ENCODE measurements around the gene ADCY10. TPM values are rescaled to one million over a fixed set of nuclear protein-coding genes. Genes with fewer than 3 reads are reported as not detected.

Gene ADCY10
- total and polyA plus RNA-seq, 2 donors (not counting 3 experiments of a cell fraction or from before 2014, with no cell fraction given) = not detected

DNA sequence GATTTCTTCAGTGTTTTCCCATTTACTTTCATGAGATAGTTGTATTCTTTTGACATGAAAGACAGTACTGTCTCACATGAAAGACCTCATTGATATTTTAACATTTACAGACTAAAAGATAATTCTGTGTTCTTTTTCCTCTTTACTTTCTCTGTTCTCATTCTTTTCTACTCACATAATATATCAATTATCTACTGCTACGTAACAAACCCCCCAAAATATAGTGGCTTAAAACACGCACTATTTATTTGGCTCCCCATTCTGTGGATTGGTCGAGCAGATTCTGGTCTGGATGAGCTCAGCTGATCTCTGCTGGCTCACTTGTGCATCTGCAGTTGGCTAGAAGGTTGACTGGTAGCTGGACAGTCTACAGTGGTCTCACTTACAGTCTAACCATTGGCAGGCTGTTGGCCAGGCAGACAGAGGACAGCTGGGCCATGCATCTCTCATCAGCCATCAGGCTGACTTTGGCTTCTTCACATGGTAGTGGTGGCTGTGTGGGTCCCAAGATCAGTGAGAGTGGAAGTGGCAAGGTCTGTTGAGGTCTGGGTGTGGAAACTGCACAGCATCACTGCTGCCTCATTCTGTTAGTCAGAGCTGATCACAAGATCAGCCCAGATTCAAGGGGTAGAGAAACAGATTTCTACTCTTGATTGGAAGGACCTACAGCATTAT, 128.9 kb downstream of the ADCY10 start:
- TF ChIP-seq EZH2 (IDR thresholded peaks at IDR 0.05; ENCODE audit: borderline replicate concordance, low read depth, low read length, severe bottlenecking) (no peak), JUN (IDR thresholded peaks at IDR 0.05; ENCODE audit: borderline replicate concordance, insufficient read depth, insufficient read length, low read depth) (no peak), MYC (IDR thresholded peaks at IDR 0.05; ENCODE audit: low read depth, low read length) (no peak), POLR2A (IDR thresholded peaks at IDR 0.05; ENCODE audit: low read depth, low read length) (no peak), POLR2AphosphoS5 (IDR thresholded peaks at IDR 0.05; ENCODE audit: insufficient read depth, low read depth, low read length) (no peak), GATA2 (IDR thresholded peaks at IDR 0.05; ENCODE audit: insufficient read depth, insufficient read length, low read depth, low read length) (no peak), FOS (IDR thresholded peaks at IDR 0.05; ENCODE audit: borderline replicate concordance, insufficient read depth, low read length) (no peak)
- TF ChIP-seq, protein P1, sequence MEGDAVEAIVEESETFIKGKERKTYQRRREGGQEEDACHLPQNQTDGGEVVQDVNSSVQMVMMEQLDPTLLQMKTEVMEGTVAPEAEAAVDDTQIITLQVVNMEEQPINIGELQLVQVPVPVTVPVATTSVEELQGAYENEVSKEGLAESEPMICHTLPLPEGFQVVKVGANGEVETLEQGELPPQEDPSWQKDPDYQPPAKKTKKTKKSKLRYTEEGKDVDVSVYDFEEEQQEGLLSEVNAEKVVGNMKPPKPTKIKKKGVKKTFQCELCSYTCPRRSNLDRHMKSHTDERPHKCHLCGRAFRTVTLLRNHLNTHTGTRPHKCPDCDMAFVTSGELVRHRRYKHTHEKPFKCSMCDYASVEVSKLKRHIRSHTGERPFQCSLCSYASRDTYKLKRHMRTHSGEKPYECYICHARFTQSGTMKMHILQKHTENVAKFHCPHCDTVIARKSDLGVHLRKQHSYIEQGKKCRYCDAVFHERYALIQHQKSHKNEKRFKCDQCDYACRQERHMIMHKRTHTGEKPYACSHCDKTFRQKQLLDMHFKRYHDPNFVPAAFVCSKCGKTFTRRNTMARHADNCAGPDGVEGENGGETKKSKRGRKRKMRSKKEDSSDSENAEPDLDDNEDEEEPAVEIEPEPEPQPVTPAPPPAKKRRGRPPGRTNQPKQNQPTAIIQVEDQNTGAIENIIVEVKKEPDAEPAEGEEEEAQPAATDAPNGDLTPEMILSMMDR (IDR thresholded peaks at IDR 0.05; ENCODE audit: extremely low read depth in 1 of 2, insufficient read depth in 1 of 2, low read depth in 1 of 2, low read length in 2 of 2) = no peak
- TF ChIP-seq, protein P2, sequence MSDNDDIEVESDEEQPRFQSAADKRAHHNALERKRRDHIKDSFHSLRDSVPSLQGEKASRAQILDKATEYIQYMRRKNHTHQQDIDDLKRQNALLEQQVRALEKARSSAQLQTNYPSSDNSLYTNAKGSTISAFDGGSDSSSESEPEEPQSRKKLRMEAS (IDR thresholded peaks at IDR 0.05; ENCODE audit: insufficient read depth, insufficient read length) = no peak
- H2AFZ ChIP-seq (ENCODE audit: low read depth, low read length) = no peak overlapping the region
- H3K9ac ChIP-seq (replicated peaks; ENCODE audit: extremely low read depth, insufficient read depth, low read length) = no peak overlapping the region
- no peak overlapping the region for H3K4me3 ChIP-seq (replicated peaks in 1 of 3; ENCODE audit: insufficient read depth in 1 of 3, low read depth in 1 of 3, low read length in 3 of 3)
- peaks cover 7 to 14% of the 10 kb centered on the region in 2 experiments for H3K36me3 ChIP-seq (ENCODE audit: control insufficient read depth in 2 of 2, extremely low read depth in 1 of 2, insufficient read depth in 2 of 2, low read length in 2 of 2)
- no peak for DNase-seq (ENCODE audit: low read depth, low spot score)
- ChIA-PET POLR2A (no interaction called here), CTCF (interaction anchor here (1.5 kb wide), 1 partner anchor 11 kb away, joined by 3 read pairs; no protein-coding TSS in a partner anchor)
- no peaks in the 10 kb centered on the region for H4K20me1 ChIP-seq (replicated peaks; ENCODE audit: control insufficient read depth, extremely low read depth, insufficient read depth, low read length)
- no peak for FAIRE-seq
- H3K4me1 ChIP-seq (ENCODE audit: control insufficient read depth, extremely low read depth, insufficient read depth, low read length) = no peaks in the 10 kb centered on the region
- no peaks in the 10 kb centered on the region for H3K9me1 ChIP-seq (replicated peaks; ENCODE audit: control insufficient read depth, extremely low read depth, insufficient read depth, low read length)
- dilution Hi-C loops (cut with MboI; ENCODE audit: extremely low pct_ligation_motif_present, low sequenced_read_pairs) (no loop called here), intact Hi-C loops (cut with micrococcal nuclease) (no loop called here)
- no peaks in the 10 kb centered on the region for H3K9me3 ChIP-seq (replicated peaks; ENCODE audit: control insufficient read depth, insufficient read depth, low read length)
- H3K4me2 ChIP-seq (ENCODE audit: insufficient read depth, low read length) = no peak overlapping the region
- no peaks in the 10 kb centered on the region for H3K79me2 ChIP-seq (ENCODE audit: control insufficient read depth, insufficient read depth, low read length)
- H3K27ac ChIP-seq (ENCODE audit: insufficient read depth, low read depth, low read length) = no peak overlapping the region
- H3K27me3 ChIP-seq (ENCODE audit: control insufficient read depth in 2 of 2, insufficient read depth in 2 of 2, low read length in 2 of 2) = no peaks in the 10 kb centered on the region
- BruUV-seq (replicated peaks) = no TSS peak
